Inflammatory macrophage treated with lipopolysaccharide for 4 hours (primary cell): Measurements from ENCODE around the gene PKIG.

Source experiments
- DNase-seq: peaks from one replicate; pipeline ENCODE4 v3.0.0-alpha.2; 2020

The PKIG gene

GRCh38 chr20:44621325-44621724 is 38.9 kb downstream of the PKIG start:
- no peak for DNase-seq

GRCh38 chr20:44621939-44622338 is 39.6 kb downstream of the PKIG start:
- DNase-seq = no peak

GRCh38 chr20:44622501-44623270 is 40.3 kb downstream of the PKIG start:
- DNase-seq = no peak

GRCh38 chr20:44624152-44624551 is 41.8 kb downstream of the PKIG start:
- no peak for DNase-seq

GRCh38 chr20:44624743-44625271 is 42.4 kb downstream of the PKIG start:
- no peak for DNase-seq

- no peak for DNase-seq
These were observed 43.0 kb downstream of the PKIG start for GRCh38 chr20:44625361-44625760.

GRCh38 chr20:44626278-44626677 is 43.9 kb downstream of the PKIG start:
- DNase-seq = no peak

GRCh38 chr20:44627364-44628010 is 45.1 kb downstream of the PKIG start:
- DNase-seq = no peak

GRCh38 chr20:44629017-44629385 is 46.6 kb downstream of the PKIG start:
- DNase-seq = no peak

- DNase-seq = no peak
These were observed 47.2 kb downstream of the PKIG start for GRCh38 chr20:44629542-44629941.

GRCh38 chr20:44630297-44630696 is 47.9 kb downstream of the PKIG start:
- no peak for DNase-seq

GRCh38 chr20:44632103-44632752 is 49.8 kb downstream of the PKIG start:
- DNase-seq = no peak

GRCh38 chr20:44633187-44633810 is 50.9 kb downstream of the PKIG start:
- no peak for DNase-seq

GRCh38 chr20:44633872-44634600 is 51.7 kb downstream of the PKIG start:
- no peak for DNase-seq

- no peak for DNase-seq
These were observed 53.5 kb downstream of the PKIG start for GRCh38 chr20:44635877-44636276.

GRCh38 chr20:44637042-44637441 is 54.7 kb downstream of the PKIG start:
- DNase-seq = no peak

- no peak for DNase-seq
These were observed 55.4 kb downstream of the PKIG start for GRCh38 chr20:44637522-44638372.

GRCh38 chr20:44640522-44640921 is 58.1 kb downstream of the PKIG start:
- DNase-seq = no peak

- peak; percentile 45 for DNase-seq
These were observed 58.9 kb downstream of the PKIG start for GRCh38 chr20:44641325-44641724.

- DNase-seq = peak; percentile 87
These were observed 60.1 kb downstream of the PKIG start for GRCh38 chr20:44642203-44643153.

- DNase-seq = no peak
These were observed 60.8 kb downstream of the PKIG start for GRCh38 chr20:44643154-44643519.
